Neural progenitor cell (in vitro differentiated cells): ENCODE results near the gene EHMT2. TPM values are rescaled to one million over a fixed set of nuclear protein-coding genes. Genes with fewer than 3 reads are reported as not detected.

Experiments used
- DNase-seq: peaks from one replicate; pipeline ENCODE4 v3.0.0-alpha.2; 2016; ENCODE audit warnings: low spot score
- H2AFZ ChIP-seq: fragments of 200-600 bp; sonication (generic); replicated peaks from 2 replicates; pipeline ENCODE4 v1.6.1; 2016; ENCODE audit warnings: antibody characterized with exemption
- H3F3A ChIP-seq: fragments of 200-600 bp; sonication (generic); 2 replicates; pipeline ENCODE4 v1.6.1; 2016; ENCODE audit warnings: antibody characterized with exemption, low read depth
- H3K27ac ChIP-seq: fragments of 200-600 bp; sonication (generic); 2 replicates; pipeline ENCODE4 v1.5.1; 2016; ENCODE audit warnings: mild to moderate bottlenecking
- H3K27me3 ChIP-seq: fragments of 200-600 bp; sonication (generic); 2 replicates; pipeline ENCODE4 v1.6.1; 2016; ENCODE audit warnings: mild to moderate bottlenecking, moderate library complexity
- H3K36me3 ChIP-seq: fragments of 200-600 bp; sonication (generic); 2 replicates; pipeline ENCODE4 v1.5.1; 2016
- H3K4me1 ChIP-seq: fragments of 200-600 bp; sonication (generic); 2 replicates; pipeline ENCODE4 v1.6.1; 2016; ENCODE audit warnings: mixed run types
- H3K4me2 ChIP-seq: fragments of 200-600 bp; sonication (generic); 2 replicates; pipeline ENCODE4 v1.6.1; 2016
- H3K4me3 ChIP-seq: fragments of 200-600 bp; sonication (generic); 2 replicates; pipeline ENCODE4 v1.5.1; 2016
- H3K79me2 ChIP-seq: fragments of 200-600 bp; sonication (generic); 2 replicates; pipeline ENCODE4 v1.6.1; 2016; ENCODE audit warnings: low read depth
- H3K9ac ChIP-seq: fragments of 200-600 bp; sonication (generic); 2 replicates; pipeline ENCODE4 v1.6.1; 2016
- H3K9me3 ChIP-seq: fragments of 200-600 bp; sonication (generic); 2 replicates; pipeline ENCODE4 v1.5.1; 2016; ENCODE audit warnings: low read depth
- H4K20me1 ChIP-seq: fragments of 200-600 bp; sonication (generic); 2 replicates; pipeline ENCODE4 v1.6.1; 2016; ENCODE audit warnings: low read depth
- H3K27ac Mint-ChIP-seq: 3 replicates; pipeline ENCODE4 v1.8.0; 2021; ENCODE audit warnings: mixed read lengths
- H3K27me3 Mint-ChIP-seq: 2 replicates; pipeline ENCODE4 v1.8.0; 2022; ENCODE audit warnings: low read depth, mild to moderate bottlenecking, inconsistent platforms, moderate library complexity, mixed read lengths; ENCODE audit not compliant: insufficient read depth
- H3K36me3 Mint-ChIP-seq: 3 replicates; pipeline ENCODE4 v1.8.0; 2021; ENCODE audit warnings: mixed read lengths
- H3K4me1 Mint-ChIP-seq: 3 replicates; pipeline ENCODE4 v1.8.0; 2021; ENCODE audit warnings: mixed read lengths
- H3K4me3 Mint-ChIP-seq: 3 replicates; pipeline ENCODE4 v1.8.0; 2021; ENCODE audit warnings: mild to moderate bottlenecking, moderate library complexity, mixed read lengths
- H3K9me3 Mint-ChIP-seq: 3 replicates; pipeline ENCODE4 v1.8.0; 2020; ENCODE audit warnings: mixed read lengths
- EZH2 ChIP-seq: fragments of 200-600 bp; sonication (generic); IDR thresholded peaks from 2 replicates; pipeline ENCODE4 v1.6.1; 2017; ENCODE audit warnings: antibody characterized with exemption, mild to moderate bottlenecking, moderate library complexity
- EZH2phosphoT487 ChIP-seq: fragments of 200-600 bp; sonication (generic); IDR thresholded peaks from 2 replicates; pipeline ENCODE4 v1.6.1; 2017; ENCODE audit warnings: antibody characterized with exemption
- total RNA-seq: library from RNA; depleted of rRNA; stranded (reverse); fragments of >200 nt; gene quantifications from 2 replicates; pipeline ENCODE4 v1.2.3, GENCODE V29; 2015; ENCODE audit warnings: low replicate concordance
- TF ChIP-seq, protein P1 (sequence below): fragments of 200-600 bp; sonication (generic); IDR thresholded peaks from 2 replicates; pipeline ENCODE4 v1.5.1; 2017; ENCODE audit warnings: antibody characterized with exemption, mild to moderate bottlenecking

Gene EHMT2
- total RNA-seq, 1 donor from 2014 or later, result 93.3 TPM

DNA sequence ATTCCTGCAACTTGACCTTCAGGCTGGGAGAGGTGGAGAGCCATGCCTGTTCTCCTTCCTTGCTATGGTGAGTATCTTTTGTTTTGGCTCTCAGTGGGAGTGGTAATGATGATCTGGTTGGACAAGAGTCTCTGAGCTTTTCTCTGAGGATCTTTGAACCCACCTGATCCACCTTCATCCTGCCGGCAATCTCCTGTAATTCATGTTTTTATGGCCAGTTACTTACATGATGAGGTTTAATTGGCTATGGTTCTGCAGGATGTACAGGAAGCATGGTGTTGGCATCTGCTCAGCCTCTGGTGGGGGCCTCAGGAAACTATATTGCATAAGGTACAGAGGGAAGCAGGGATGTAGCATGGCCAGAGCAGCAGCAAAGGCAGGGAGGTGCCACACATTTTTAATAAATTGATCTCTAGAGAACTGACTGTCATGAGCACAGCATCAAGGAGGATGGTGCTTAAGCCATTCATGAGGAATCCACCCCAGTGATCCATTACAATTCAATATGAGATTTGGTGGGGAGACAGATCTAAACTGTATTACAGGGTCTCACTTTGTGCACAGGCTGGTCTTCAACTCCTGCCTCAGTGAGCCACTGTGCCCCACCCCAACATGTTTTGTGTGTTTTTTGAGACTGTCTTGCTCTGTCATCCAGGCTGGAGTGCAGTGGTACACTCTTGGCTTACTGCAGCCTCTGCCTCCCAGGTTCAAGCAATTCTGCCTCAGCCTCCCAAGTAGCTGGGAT, 60.0 kb downstream of the EHMT2 start:
- H3K9me3 ChIP-seq, result no peaks in the 10 kb centered on the region
- no peak overlapping the region for H2AFZ ChIP-seq
- peaks cover 47% of the 10 kb centered on the region for H3K79me2 ChIP-seq
- Mint-ChIP-seq H3K27ac (peak overlapping the region; percentile 62), H3K4me1 (peaks cover 38% of the 10 kb centered on the region), H3K27me3 (peaks cover 18% of the 10 kb centered on the region), H3K9me3 (no peaks in the 10 kb centered on the region), H3K36me3 (peaks cover 38% of the 10 kb centered on the region), H3K4me3 (peak overlapping the region; percentile 99)
- H3K36me3 ChIP-seq, result peaks cover 27% of the 10 kb centered on the region
- no peak for DNase-seq
- peaks cover 82% of the 10 kb centered on the region for H3F3A ChIP-seq
- H3K27ac ChIP-seq, result peak overlapping the region; percentile 3
- H3K9ac ChIP-seq, result no peak overlapping the region
- TF ChIP-seq, protein P1, sequence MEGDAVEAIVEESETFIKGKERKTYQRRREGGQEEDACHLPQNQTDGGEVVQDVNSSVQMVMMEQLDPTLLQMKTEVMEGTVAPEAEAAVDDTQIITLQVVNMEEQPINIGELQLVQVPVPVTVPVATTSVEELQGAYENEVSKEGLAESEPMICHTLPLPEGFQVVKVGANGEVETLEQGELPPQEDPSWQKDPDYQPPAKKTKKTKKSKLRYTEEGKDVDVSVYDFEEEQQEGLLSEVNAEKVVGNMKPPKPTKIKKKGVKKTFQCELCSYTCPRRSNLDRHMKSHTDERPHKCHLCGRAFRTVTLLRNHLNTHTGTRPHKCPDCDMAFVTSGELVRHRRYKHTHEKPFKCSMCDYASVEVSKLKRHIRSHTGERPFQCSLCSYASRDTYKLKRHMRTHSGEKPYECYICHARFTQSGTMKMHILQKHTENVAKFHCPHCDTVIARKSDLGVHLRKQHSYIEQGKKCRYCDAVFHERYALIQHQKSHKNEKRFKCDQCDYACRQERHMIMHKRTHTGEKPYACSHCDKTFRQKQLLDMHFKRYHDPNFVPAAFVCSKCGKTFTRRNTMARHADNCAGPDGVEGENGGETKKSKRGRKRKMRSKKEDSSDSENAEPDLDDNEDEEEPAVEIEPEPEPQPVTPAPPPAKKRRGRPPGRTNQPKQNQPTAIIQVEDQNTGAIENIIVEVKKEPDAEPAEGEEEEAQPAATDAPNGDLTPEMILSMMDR, result no peak
- no peak for TF ChIP-seq EZH2
- no peak for TF ChIP-seq EZH2phosphoT487
- peaks cover 46% of the 10 kb centered on the region for H4K20me1 ChIP-seq
- H3K27me3 ChIP-seq, result no peaks in the 10 kb centered on the region
- peak overlapping the region; percentile 89 for H3K4me3 ChIP-seq
- peak overlapping the region; percentile 92 for H3K4me2 ChIP-seq
- H3K4me1 ChIP-seq, result peaks cover 26% of the 10 kb centered on the region

DNA sequence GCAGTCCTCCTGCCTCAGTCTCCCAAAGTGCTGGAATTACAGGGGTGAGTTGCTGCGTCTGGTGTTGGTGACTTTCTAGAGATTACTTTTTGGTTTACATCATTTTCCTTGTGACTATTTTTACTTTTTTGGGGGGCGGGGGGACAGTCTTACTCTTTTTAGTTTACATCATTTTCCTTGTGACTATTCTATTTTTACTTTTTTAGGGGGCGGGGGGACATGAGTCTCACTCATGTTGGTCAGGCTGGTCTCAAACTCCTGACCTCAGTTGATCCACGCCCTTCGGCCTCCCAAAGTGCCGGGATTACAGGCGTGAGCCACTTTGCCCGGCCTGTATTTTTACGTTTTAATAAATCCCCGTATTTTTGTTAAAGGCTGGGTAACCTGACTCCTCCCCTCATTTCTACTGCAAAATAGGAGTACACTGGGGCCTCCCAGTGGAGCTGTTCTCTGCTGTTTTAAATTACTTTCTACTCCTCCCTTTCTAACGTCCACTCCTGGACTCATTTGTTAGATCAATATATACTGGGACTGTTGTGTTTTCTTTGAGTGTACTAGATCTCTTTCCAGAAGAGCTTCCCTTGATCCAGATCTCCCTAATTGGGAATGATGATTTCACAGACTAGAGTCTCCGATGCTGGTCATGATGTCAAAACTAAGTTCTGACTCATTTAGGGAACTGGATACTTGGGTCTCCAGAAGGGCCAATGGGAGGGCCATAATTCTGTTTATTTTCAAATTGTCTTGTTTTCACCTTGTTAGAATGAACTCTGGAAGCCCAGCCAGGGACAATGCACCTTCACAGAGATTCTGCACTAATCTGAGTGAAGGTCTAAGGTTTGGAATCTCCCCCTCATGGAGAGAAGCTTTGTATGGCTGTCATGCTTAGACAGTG, 60.8 kb downstream of the EHMT2 start:
- H3K27ac Mint-ChIP-seq, result peak overlapping the region; percentile 91
- Histone ChIP-seq H3K4me2 (peak overlapping the region; percentile 92), H3K27ac (peak overlapping the region; percentile 3), H3F3A (peaks cover 78% of the 10 kb centered on the region), H2AFZ (no peak overlapping the region), H3K4me3 (peak overlapping the region; percentile 89), H4K20me1 (peaks cover 46% of the 10 kb centered on the region), H3K79me2 (peaks cover 48% of the 10 kb centered on the region), H3K4me1 (peaks cover 26% of the 10 kb centered on the region), H3K27me3 (no peaks in the 10 kb centered on the region), H3K36me3 (peaks cover 27% of the 10 kb centered on the region), H3K9me3 (no peaks in the 10 kb centered on the region), H3K9ac (peak overlapping the region; percentile 35)
- H3K4me1 Mint-ChIP-seq, result peaks cover 38% of the 10 kb centered on the region
- peaks cover 38% of the 10 kb centered on the region for H3K36me3 Mint-ChIP-seq
- H3K9me3 Mint-ChIP-seq, result no peaks in the 10 kb centered on the region
- peak overlapping the region; percentile 99 for H3K4me3 Mint-ChIP-seq
- TF ChIP-seq EZH2, result no peak
- no peak for TF ChIP-seq EZH2phosphoT487
- TF ChIP-seq, protein P1, result no peak
- DNase-seq, result no peak
- peaks cover 14% of the 10 kb centered on the region for H3K27me3 Mint-ChIP-seq

DNA sequence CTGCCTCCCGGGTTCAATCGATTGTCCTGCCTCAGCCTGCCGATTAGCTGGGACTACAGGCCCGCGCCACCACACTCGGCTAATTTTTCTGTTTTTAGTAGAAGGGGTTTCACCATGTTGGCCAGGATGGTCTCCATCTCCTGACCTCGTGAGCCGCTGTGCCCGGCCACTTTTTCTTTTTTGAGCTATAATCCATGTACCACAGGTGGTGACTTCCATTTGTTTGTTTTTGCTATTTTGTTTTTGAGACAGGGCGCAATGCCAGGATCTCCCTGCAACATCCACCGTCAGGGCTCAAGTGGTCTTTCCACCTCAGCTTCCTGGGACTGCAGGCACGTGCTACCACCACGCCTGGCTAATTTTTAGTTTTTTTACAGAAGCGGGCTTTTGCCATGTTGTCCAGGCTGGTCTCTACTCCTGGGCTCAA, 61.4 kb downstream of the EHMT2 start:
- peaks cover 38% of the 10 kb centered on the region for H3K36me3 Mint-ChIP-seq

More for the DNA sequence above, 61.4 kb downstream of the EHMT2 start:
- H3K36me3 ChIP-seq, result peaks cover 27% of the 10 kb centered on the region
- peak overlapping the region; percentile 89 for H3K4me3 ChIP-seq
- peaks cover 26% of the 10 kb centered on the region for H3K4me1 ChIP-seq
- peak overlapping the region; percentile 35 for H3K9ac ChIP-seq
- peaks cover 55% of the 10 kb centered on the region for H3K79me2 ChIP-seq
- H4K20me1 ChIP-seq, result peaks cover 46% of the 10 kb centered on the region
- TF ChIP-seq EZH2phosphoT487 (no peak), EZH2 (no peak)
- TF ChIP-seq, protein P1, result no peak
- Mint-ChIP-seq H3K27ac (peak overlapping the region; percentile 91), H3K4me3 (peak overlapping the region; percentile 99), H3K4me1 (peaks cover 40% of the 10 kb centered on the region), H3K27me3 (peaks cover 14% of the 10 kb centered on the region), H3K9me3 (no peaks in the 10 kb centered on the region)
- peak overlapping the region; percentile 92 for H3K4me2 ChIP-seq
- no peak for DNase-seq
- H3F3A ChIP-seq, result peaks cover 76% of the 10 kb centered on the region
- H2AFZ ChIP-seq, result no peak overlapping the region
- peak overlapping the region; percentile 3 for H3K27ac ChIP-seq
- H3K27me3 ChIP-seq, result no peaks in the 10 kb centered on the region
- no peaks in the 10 kb centered on the region for H3K9me3 ChIP-seq
